AG08395 (cell line): ENCODE results near the gene GLUL.
"Not testable (repeated sequence)": the region's sequence is repeated elsewhere in the genome, so short reads cannot be mapped to it uniquely, and the experiment has no call there.

Experiments used
- DNase-seq: peaks from one replicate; pipeline ENCODE4 v3.0.0; 2012; ENCODE audit warnings: mixed read lengths, low spot score

The GLUL gene

DNA sequence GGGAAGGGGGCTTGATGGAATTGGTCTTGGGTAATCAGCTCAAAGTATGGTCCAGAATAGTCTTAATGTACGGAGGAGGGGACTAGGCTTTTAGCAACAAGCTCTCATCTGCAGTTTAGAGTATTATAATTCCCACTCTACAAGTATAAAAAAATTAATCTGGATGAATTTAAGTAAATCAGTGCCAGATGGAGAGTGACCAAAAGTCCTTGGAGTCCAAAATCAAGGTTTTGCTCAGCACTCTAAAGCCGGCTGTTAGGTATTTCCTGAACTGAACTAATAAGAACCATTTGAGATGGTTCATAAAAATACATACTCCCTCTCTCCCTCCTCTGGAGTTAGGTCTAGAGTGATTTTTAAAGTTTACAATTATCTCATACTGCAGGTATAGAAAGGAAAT, 23.7 kb downstream of the GLUL start:
- DNase-seq = no peak

- no peak for DNase-seq
Measured at GRCh38 chr1:182366596-182366995, 25.0 kb downstream of the GLUL start.

GRCh38 chr1:182359645-182360044, 31.9 kb downstream of the GLUL start:
- no peak for DNase-seq

GRCh38 chr1:182357913-182358312, 33.7 kb downstream of the GLUL start:
- DNase-seq = no peak

GRCh38 chr1:182357171-182357570, 34.4 kb downstream of the GLUL start:
- DNase-seq = no peak

GRCh38 chr1:182355723-182356098, 35.9 kb downstream of the GLUL start:
- no peak for DNase-seq

- DNase-seq = no peak
Measured at GRCh38 chr1:182351790-182352364, 39.7 kb downstream of the GLUL start.

DNA sequence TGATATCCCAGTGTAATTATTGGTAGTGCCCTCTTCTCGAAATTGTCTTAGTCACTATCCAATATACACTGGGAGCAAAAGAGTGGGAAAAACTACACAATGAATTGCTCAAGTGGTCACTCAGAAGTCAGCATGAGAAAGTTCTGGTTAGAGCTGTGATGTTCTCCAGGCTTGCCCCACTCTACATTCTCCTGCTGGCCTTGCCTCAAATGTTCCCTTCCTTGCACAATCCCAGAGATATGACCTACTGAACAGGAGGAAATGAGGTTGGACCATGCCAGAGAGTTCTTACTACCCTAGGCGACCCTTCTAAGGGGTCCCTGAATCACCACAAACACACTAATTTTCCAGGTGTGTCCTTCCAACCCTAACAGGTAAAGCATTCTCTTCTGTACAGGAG, 40.8 kb downstream of the GLUL start:
- no peak for DNase-seq

GRCh38 chr1:182348961-182349747, 42.4 kb downstream of the GLUL start:
- DNase-seq = peak; percentile 62

- DNase-seq = no peak
Measured at GRCh38 chr1:182347019-182347418, 44.6 kb downstream of the GLUL start.

DNA sequence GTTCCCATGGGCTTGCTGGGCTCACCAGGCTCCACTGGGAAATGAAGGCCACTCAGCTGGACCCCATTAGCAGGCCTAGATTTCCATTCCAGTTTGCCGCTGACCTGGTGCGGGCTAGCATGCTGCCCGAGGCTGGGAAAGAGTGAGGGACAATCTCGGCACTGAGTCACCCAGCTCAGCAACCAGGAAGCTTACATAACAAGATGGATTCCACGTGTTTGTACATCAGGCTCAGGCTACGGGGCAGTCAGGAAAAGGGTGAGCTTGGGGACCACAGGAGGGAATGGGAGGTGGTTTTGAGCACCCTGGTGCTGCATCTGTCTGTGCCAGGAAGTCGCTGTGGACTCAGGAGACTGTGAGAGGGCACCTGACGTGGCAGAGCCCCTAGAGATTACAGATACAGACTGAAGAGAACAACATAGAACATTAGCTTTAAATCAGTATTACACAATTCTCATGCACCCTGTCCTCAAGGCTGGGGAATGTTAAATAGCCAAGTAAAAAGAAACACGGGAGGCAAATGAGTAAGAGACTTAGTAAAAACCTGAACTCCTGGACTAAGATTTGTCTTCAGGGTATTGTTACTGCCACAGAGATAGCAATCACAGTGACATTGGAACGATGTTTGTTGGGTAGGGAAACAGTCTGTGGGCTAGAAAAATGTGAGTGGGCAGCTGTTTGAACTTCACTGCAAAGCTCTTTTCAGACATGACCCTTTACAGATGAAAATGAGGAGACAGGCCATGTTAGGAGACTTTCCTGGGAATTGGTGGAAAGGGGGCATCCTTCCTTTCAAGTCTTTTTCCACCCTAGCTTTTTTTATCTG, 51.1 kb downstream of the GLUL start:
- DNase-seq = peak; percentile 87

DNA sequence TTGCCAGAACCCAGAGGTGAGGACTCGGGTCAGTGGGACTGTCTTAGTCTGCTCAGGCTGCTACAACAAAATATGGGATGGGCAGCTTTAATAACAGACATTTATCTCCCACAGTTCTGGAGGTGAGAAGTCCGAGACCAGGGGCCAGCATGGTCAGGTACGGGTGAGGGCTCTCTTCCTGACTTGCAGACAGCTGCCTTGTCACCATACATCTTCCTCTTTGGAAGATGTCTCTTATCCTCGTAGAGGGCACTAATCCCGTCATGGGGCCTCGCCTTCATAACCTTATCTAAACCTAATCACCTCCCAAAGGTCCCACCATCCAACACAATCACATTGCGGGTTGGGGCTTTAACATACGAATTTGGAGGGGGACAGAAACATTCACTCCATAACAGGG, 51.9 kb downstream of the GLUL start:
- DNase-seq = no peak

- no peak for DNase-seq
Measured at GRCh38 chr1:182338806-182339370, 52.7 kb downstream of the GLUL start.

GRCh38 chr1:182337736-182338571, 53.6 kb downstream of the GLUL start:
- peak; percentile 31 for DNase-seq

GRCh38 chr1:182335771-182336566, 55.6 kb downstream of the GLUL start:
- no peak for DNase-seq

DNA sequence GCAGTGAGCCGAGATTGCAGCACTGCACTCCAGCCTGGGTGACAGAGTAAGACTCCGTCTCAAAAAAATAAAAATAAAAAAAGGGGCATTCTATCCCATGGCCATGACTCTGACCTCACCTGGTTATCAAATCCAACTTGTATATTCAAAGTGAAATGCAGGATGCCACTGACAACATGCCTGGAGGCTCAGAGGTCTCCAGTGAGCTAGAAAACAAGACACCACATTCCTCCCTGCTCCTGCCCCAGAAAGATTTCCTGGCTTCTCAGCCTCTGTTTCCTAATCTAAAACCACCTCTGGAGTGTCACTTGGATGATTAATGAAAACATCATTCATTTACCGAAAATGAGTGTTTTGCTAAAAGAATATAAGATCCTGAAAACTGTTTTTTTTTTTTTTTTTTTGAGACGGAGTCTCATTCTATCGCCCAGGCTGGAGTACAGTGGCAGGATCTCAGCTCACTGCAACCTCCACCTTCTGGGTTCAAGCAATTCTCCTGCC, 58.5 kb downstream of the GLUL start:
- not testable (repeated sequence) for DNase-seq

GRCh38 chr1:182332261-182333060, 59.1 kb downstream of the GLUL start:
- no peak for DNase-seq
